ENCODE results near the gene MRTFB.
A peak's percentile ranks its signal among the peaks of the same experiment; 100 is the strongest.

MRTFB gene

DNA sequence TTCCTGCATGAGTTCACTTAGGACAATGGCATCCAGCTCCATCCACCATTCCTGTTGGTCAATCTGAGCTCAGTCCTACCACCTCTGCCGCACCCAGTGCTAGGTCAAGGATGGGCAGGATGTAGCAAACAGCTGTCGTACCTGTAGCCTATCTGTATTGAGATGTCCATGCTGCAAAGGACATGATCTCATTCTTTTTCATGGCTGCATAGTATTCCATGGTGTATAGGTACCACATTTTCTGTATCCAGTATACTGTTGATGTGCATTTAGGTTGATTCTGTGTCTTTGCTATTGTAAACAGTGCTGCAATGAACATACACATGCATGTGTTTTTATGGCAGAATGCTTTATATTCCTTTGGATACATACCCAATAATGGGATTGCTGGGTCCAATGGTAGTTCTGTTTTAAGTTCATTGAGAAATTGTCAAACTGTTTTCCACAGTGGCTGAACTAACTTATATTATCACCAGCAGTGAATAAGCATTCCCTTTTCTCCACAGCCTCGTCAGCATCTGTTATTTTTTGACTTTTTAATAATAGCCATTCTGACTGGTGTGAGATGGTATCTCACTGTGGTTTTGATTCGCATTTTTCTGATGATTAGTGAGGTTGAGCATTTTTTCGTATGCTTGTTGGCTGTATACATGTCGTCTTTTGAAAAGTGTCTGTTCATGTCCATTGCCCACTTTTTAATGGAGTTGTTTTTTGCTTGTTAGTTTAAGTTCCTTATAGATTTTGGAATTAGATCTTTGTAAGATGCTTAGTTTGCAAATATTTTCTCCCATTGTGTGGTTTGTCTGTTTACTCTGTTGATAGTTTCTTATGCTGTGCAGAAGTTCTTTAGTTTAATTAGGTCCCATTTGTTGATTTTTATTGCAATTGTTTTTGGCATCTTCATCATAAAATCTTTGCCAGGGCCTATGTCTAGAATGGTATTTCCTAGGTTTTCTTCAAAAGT, 7.2 kb upstream of the MRTFB start:
- TF ChIP-seq, protein P1, sequence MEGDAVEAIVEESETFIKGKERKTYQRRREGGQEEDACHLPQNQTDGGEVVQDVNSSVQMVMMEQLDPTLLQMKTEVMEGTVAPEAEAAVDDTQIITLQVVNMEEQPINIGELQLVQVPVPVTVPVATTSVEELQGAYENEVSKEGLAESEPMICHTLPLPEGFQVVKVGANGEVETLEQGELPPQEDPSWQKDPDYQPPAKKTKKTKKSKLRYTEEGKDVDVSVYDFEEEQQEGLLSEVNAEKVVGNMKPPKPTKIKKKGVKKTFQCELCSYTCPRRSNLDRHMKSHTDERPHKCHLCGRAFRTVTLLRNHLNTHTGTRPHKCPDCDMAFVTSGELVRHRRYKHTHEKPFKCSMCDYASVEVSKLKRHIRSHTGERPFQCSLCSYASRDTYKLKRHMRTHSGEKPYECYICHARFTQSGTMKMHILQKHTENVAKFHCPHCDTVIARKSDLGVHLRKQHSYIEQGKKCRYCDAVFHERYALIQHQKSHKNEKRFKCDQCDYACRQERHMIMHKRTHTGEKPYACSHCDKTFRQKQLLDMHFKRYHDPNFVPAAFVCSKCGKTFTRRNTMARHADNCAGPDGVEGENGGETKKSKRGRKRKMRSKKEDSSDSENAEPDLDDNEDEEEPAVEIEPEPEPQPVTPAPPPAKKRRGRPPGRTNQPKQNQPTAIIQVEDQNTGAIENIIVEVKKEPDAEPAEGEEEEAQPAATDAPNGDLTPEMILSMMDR (IDR thresholded peaks at IDR 0.05; ENCODE audit: low read length, missing control alignments) = no peak
- no peak for DNase-seq (ENCODE audit: low read depth)
- no peak overlapping the region for H3K4me3 ChIP-seq (replicated peaks; ENCODE audit: low read depth, low read length)

DNA sequence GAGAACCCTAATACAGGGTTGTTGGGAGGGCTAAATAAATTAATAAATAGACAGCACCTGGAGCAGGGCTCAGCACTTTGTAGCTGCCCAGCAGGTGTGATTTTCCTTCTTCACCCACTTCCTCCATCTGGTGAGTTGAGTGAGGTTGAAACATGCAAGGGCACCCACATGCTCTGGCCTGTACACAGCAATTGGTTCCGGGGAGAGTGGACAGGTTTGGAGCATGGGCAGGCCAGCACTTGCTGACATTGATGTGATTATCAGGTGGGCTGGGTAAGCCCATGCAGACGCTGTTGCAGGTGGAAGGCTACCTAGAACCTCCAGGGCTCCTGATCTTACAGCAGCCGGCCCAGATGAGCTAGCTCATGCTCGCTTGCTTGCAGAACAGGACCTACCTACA, 1.3 kb upstream of the MRTFB start:
- no peak overlapping the region for H3K4me3 ChIP-seq (replicated peaks; ENCODE audit: low read depth, low read length)
- TF ChIP-seq, protein P1 (IDR thresholded peaks at IDR 0.05; ENCODE audit: low read length, missing control alignments) = no peak
- no peak for DNase-seq (ENCODE audit: low read depth)

DNA sequence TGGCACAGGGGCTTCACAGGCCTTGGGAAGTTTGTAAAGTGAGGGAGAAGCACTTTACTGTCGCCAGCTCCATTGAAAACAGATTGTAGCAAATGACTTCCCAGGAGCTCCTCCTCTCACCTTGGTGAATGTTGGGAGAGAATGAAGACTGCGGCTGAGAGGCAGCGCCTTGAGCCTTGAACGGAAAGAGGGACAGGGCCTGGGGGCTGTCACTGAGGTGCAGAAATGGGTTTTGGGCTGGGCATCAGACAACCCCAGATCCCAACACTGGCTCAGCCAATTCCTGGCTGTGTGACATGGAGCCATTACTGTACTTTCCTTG, 603 bp upstream of the MRTFB start:
- TF ChIP-seq, protein P1 (IDR thresholded peaks at IDR 0.05; ENCODE audit: low read length, missing control alignments) = no peak
- H3K4me3 ChIP-seq (replicated peaks; ENCODE audit: low read depth, low read length) = peak overlapping the region; percentile 82
- DNase-seq (ENCODE audit: low read depth) = no peak

DNA sequence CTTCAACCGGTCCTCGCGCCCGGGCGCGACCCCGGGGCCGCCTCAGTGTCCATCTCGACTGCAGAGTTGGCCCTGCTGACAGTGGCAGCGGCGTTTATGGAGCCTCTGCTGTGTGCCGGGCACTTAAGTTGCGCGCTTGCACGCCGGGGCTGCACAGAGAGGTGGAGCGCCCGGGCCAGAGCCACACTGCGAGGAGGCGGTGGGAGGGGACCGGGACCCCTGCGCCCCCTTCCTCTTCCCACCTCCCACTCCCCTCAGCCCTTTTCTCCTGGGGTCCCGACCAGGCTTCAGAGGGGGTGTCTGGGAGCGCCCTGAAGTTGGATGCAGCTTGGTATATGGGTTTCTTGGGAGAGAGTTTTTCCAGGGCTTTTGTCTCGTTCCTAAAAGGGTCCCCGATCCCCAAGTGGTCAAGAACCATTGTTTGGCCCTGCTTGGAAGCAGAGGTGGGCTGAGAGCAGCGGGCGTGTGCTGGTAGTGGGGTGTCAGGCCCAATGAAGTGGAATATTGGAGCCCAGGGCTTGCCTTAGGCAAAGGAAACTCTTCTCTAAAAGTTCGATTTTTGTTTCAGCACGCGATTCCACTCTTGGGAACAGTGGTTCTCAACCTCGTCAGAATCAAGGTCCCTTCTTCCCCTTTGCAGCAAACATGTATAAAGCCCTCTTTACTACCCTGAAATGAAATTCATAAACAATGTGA, 605 bp downstream of the MRTFB start:
- DNase-seq (ENCODE audit: low read depth) = peak; percentile 16
- TF ChIP-seq, protein P1 (IDR thresholded peaks at IDR 0.05; ENCODE audit: low read length, missing control alignments) = no peak
- H3K4me3 ChIP-seq (replicated peaks; ENCODE audit: low read depth, low read length) = peak overlapping the region; percentile 82

DNA sequence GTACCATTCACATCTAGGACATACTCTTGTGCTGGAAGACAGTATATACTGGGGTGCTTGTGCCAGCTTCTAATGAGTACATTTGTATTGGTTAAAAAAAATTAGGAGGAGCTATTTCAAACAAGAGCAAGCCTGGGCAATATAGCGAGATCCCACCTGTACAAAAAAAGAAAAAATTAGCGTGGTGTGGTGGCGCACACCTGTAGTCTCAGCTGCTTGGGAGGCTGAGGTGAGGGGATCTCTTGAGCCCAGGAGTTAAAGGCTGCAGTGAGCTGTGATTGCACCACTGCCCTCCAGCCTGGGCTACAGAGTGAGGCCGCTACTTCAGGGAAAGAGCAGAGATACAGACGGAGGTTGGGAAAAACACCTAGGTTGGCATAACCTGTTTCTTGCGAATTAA, 1.2 kb downstream of the MRTFB start:
- TF ChIP-seq, protein P1 (IDR thresholded peaks at IDR 0.05; ENCODE audit: low read length, missing control alignments) = no peak
- DNase-seq (ENCODE audit: low read depth) = no peak
- peak overlapping the region; percentile 82 for H3K4me3 ChIP-seq (replicated peaks; ENCODE audit: low read depth, low read length)

DNA sequence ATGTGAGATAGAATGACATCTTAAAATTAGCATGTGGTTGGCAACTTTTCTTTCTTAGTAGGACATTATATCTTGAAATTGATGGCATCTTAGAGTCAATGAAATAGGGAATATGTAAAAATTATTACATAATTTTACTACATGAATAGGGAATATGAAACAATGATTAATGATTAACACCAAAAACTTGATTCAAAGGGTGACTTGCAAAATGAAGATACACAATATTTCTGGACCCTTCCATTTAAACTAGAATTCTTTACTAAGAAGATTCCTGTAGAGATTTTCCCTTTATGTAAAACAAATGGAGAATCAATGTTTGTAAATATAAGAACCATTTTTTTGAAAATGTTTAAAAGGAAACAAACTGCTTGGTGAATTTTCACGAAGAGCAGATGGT, 3.4 kb downstream of the MRTFB start:
- TF ChIP-seq, protein P1 (IDR thresholded peaks at IDR 0.05; ENCODE audit: low read length, missing control alignments) = no peak
- no peak for DNase-seq (ENCODE audit: low read depth)
- no peak overlapping the region for H3K4me3 ChIP-seq (replicated peaks; ENCODE audit: low read depth, low read length)
